IgD-negative memory B cell (primary cell): Measurements from ENCODE around the gene SHKBP1. TPM values are rescaled to one million over a fixed set of nuclear protein-coding genes. Genes with fewer than 3 reads are reported as not detected.

Experiments
- H3K27ac Mint-ChIP-seq, 3 donors: one replicate each; pipeline ENCODE4 v1.8.0; 2020 to 2022; ENCODE audit warnings: mild to moderate bottlenecking in 3 of 3, mixed read lengths in 3 of 3, moderate library complexity in 1 of 3
- H3K27me3 Mint-ChIP-seq: one replicate; pipeline ENCODE4 v1.8.0; 2021; ENCODE audit warnings: mixed read lengths
- H3K36me3 Mint-ChIP-seq: one replicate; pipeline ENCODE4 v1.8.0; 2020; ENCODE audit warnings: mild to moderate bottlenecking, mixed read lengths
- H3K4me1 Mint-ChIP-seq, 3 donors: one replicate each; pipeline ENCODE4 v1.8.0; 2020 to 2022; ENCODE audit warnings: mixed read lengths in 3 of 3, mild to moderate bottlenecking in 1 of 3
- H3K4me3 Mint-ChIP-seq, 4 donors: one replicate each; pipeline ENCODE4 v1.8.0; 2020 to 2022; ENCODE audit warnings: mild to moderate bottlenecking in 4 of 4, mixed read lengths in 4 of 4, moderate library complexity in 3 of 4
- H3K9me3 Mint-ChIP-seq, 3 donors: one replicate each; pipeline ENCODE4 v1.8.0; 2020 to 2021; ENCODE audit warnings: mixed read lengths in 3 of 3, mild to moderate bottlenecking in 1 of 3
- polyA plus RNA-seq: library from polyadenylated mRNA; unstranded; fragments of 300-500 nt; fragmentation: Illumina TruSeq; gene quantifications from one replicate; pipeline ENCODE4 v1.2.3, GENCODE V29; 2021

The SHKBP1 gene
- polyA plus RNA-seq, 1 donor from 2014 or later, result 210 TPM

GRCh38 chr19:40608957-40609356, 32.3 kb downstream of the SHKBP1 start:
- H3K36me3 Mint-ChIP-seq, result no peaks in the 10 kb centered on the region
- peaks cover 18 to 44% (median 33%) of the 10 kb centered on the region in 3 donors for H3K4me1 Mint-ChIP-seq
- H3K27ac Mint-ChIP-seq, result peak overlapping the region; percentile 46 to 92 (median 63)

GRCh38 chr19:40609561-40610395, 33.1 kb downstream of the SHKBP1 start:
- Mint-ChIP-seq H3K9me3 (no peaks in the 10 kb centered on the region), H3K27me3 (no peaks in the 10 kb centered on the region), H3K4me1 (peaks cover 18 to 43% (median 29%) of the 10 kb centered on the region in 3 donors), H3K27ac (peak overlapping the region; percentile 46 to 97 (median 68)), H3K4me3 (peak overlapping the region; percentile 83 to 93 (median 87)), H3K36me3 (no peaks in the 10 kb centered on the region)

More at GRCh38 chr19:40608957-40609356, 32.3 kb downstream of the SHKBP1 start:
- no peaks in the 10 kb centered on the region for H3K27me3 Mint-ChIP-seq
- peaks cover 0 to 1% (median 0%) of the 10 kb centered on the region in 3 donors for H3K9me3 Mint-ChIP-seq
- H3K4me3 Mint-ChIP-seq, result peak overlapping the region; percentile 83 to 93 (median 87)

GRCh38 chr19:40610396-40611064, 33.9 kb downstream of the SHKBP1 start:
- Mint-ChIP-seq H3K4me1 (peaks cover 23 to 44% (median 29%) of the 10 kb centered on the region in 3 donors), H3K4me3 (peak overlapping the region; percentile 83 to 93 (median 87)), H3K36me3 (no peaks in the 10 kb centered on the region)

GRCh38 chr19:40611096-40611495, 34.4 kb downstream of the SHKBP1 start:
- H3K27me3 Mint-ChIP-seq, result no peaks in the 10 kb centered on the region
- peak overlapping the region in 2 of 4 donors; percentile 85 to 93 for H3K4me3 Mint-ChIP-seq
- H3K27ac Mint-ChIP-seq, result peak overlapping the region; percentile 46 to 97 (median 68)
- no peaks in the 10 kb centered on the region for H3K36me3 Mint-ChIP-seq
- peaks cover 23 to 41% (median 27%) of the 10 kb centered on the region in 3 donors for H3K4me1 Mint-ChIP-seq
- no peaks in the 10 kb centered on the region for H3K9me3 Mint-ChIP-seq

More at GRCh38 chr19:40610396-40611064, 33.9 kb downstream of the SHKBP1 start:
- Mint-ChIP-seq H3K27me3 (no peaks in the 10 kb centered on the region), H3K9me3 (no peaks in the 10 kb centered on the region), H3K27ac (peak overlapping the region; percentile 46 to 97 (median 68))

- Mint-ChIP-seq H3K27ac (peak overlapping the region; percentile 35 to 93 (median 74)), H3K4me1 (peaks cover 23 to 35% (median 26%) of the 10 kb centered on the region in 3 donors), H3K9me3 (no peaks in the 10 kb centered on the region), H3K36me3 (no peaks in the 10 kb centered on the region), H3K4me3 (peak overlapping the region; percentile 19 to 97 (median 64)), H3K27me3 (no peaks in the 10 kb centered on the region)
These were observed 35.4 kb downstream of the SHKBP1 start for GRCh38 chr19:40611900-40612698.

- Mint-ChIP-seq H3K9me3 (no peaks in the 10 kb centered on the region), H3K27ac (peak overlapping the region; percentile 74 to 93 (median 87)), H3K4me1 (peaks cover 23 to 31% (median 26%) of the 10 kb centered on the region in 3 donors), H3K4me3 (peak overlapping the region; percentile 86 to 99 (median 92)), H3K27me3 (no peaks in the 10 kb centered on the region), H3K36me3 (no peaks in the 10 kb centered on the region)
These were observed 36.4 kb downstream of the SHKBP1 start for GRCh38 chr19:40612831-40613689.

- H3K9me3 Mint-ChIP-seq, result no peaks in the 10 kb centered on the region
- H3K4me3 Mint-ChIP-seq, result peak overlapping the region; percentile 86 to 99 (median 92)
- H3K27me3 Mint-ChIP-seq, result no peaks in the 10 kb centered on the region
- no peaks in the 10 kb centered on the region for H3K36me3 Mint-ChIP-seq
- H3K27ac Mint-ChIP-seq, result peak overlapping the region; percentile 74 to 93 (median 87)
- peaks cover 22 to 31% (median 24%) of the 10 kb centered on the region in 3 donors for H3K4me1 Mint-ChIP-seq
These were observed 37.3 kb downstream of the SHKBP1 start for GRCh38 chr19:40613690-40614621.

- H3K27ac Mint-ChIP-seq, result peak overlapping the region; percentile 74 to 84 (median 76)
- peaks cover 18 to 29% (median 21%) of the 10 kb centered on the region in 3 donors for H3K4me1 Mint-ChIP-seq
- no peaks in the 10 kb centered on the region for H3K9me3 Mint-ChIP-seq
- H3K36me3 Mint-ChIP-seq, result peaks cover 3% of the 10 kb centered on the region
- no peaks in the 10 kb centered on the region for H3K27me3 Mint-ChIP-seq
- peak overlapping the region; percentile 86 to 99 (median 92) for H3K4me3 Mint-ChIP-seq
These were observed 38.1 kb downstream of the SHKBP1 start for GRCh38 chr19:40614622-40615411.

GRCh38 chr19:40616178-40616577, 39.5 kb downstream of the SHKBP1 start:
- Mint-ChIP-seq H3K4me1 (peaks cover 11 to 21% (median 18%) of the 10 kb centered on the region in 3 donors), H3K4me3 (no peak overlapping the region), H3K27ac (no peak overlapping the region), H3K9me3 (no peaks in the 10 kb centered on the region), H3K36me3 (peaks cover 5% of the 10 kb centered on the region), H3K27me3 (no peaks in the 10 kb centered on the region)

GRCh38 chr19:40616941-40617340, 40.3 kb downstream of the SHKBP1 start:
- Mint-ChIP-seq H3K4me1 (peaks cover 11 to 20% (median 18%) of the 10 kb centered on the region in 3 donors), H3K36me3 (peaks cover 7% of the 10 kb centered on the region)

GRCh38 chr19:40617961-40618360, 41.3 kb downstream of the SHKBP1 start:
- Mint-ChIP-seq H3K9me3 (no peaks in the 10 kb centered on the region), H3K27ac (no peak overlapping the region), H3K36me3 (peaks cover 7% of the 10 kb centered on the region), H3K27me3 (no peaks in the 10 kb centered on the region), H3K4me3 (no peak overlapping the region), H3K4me1 (peaks cover 6 to 13% (median 13%) of the 10 kb centered on the region in 3 donors)

More at GRCh38 chr19:40616941-40617340, 40.3 kb downstream of the SHKBP1 start:
- H3K9me3 Mint-ChIP-seq, result no peaks in the 10 kb centered on the region
- H3K27ac Mint-ChIP-seq, result no peak overlapping the region
- H3K27me3 Mint-ChIP-seq, result no peaks in the 10 kb centered on the region
- no peak overlapping the region for H3K4me3 Mint-ChIP-seq
